CD4-positive, alpha-beta T cell treated with Interleukin-15 for 4 hours (primary cell): ENCODE data around the gene CYFIP2.
"Not testable (repeated sequence)": the region's sequence is repeated elsewhere in the genome, so short reads cannot be mapped to it uniquely, and the experiment has no call there.

Experiments
- DNase-seq: peaks from one replicate; pipeline ENCODE4 v3.0.0-alpha.2; 2020; ENCODE audit warnings: low spot score

Gene CYFIP2

GRCh38 chr5:157265714-157266285, at the start of gene CYFIP2:
TSS of gene CYFIP2 (plus strand) at chr5:157266123. CDS start at chr5:157285362, 19,239 bp downstream.
- peak; percentile 84 for DNase-seq

DNA sequence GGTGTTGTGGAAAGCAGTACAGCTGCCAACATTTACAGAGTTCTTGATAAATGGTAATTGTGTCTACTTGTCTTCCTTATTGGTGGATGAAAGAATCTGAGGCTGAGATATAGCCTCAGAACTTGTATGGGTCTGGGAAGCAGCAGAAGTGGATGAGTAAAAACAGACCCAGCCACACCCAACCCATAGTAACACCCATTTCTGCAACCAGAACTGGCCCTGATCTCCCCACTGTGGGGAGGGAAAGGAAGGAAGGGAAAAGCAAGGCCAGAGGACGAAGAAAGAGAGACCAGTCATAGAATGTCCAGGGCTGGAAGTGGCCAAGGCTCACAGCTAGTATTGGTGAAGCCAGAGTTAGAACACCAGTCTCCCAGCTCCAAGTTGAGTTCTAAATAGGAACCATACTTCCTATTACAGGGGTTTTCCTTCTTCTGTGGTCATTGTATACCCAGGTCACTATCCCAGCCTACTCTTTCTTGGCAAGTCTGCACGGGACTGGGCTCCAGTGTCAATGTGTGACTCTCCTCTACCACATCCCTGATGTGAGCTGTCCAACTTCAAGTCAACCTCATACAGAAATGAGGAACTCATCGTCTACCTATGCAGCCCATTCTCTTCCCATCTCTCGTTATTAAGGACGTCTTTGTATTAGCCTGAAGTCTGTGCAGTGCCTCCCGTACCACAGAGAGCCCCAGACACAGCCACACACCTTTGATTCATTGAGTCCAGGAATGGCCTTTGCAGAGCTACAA, 49.4 kb upstream of the CYFIP2 start:
- no peak for DNase-seq

DNA sequence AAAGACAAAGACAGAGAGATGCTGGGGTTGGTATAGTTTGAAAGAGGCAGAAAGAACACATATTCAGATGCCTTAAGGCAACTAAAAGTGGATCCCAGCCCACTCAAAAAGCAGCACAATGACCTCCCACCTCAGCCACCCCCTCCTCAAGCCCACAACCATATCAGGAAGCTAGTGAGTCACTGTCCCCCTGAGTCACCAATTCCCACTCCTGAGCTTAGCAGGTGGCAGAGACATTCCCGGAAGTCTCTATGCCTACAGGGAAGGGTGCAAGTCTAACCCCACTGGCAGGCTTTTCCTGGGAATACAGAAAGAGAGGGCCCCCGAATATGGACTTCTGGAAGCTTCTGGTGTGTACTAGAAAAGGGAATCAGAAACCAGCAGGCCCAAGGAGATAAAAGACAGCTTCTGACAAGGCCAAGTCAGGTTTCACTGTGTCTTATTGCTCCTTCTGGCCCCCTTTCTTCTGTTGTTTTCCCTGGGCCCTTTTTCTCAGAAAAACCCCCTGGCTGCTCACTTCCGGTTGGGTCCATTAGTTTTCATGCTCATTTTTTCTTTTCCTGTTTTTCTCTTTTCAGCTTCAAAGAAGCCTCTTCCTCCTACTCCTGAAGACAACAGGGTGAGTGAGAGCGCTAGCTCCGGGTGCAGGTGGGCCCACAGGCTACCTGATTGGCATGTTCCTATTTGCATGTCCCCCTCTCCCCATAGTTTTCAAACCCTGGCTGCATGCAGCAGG, 48.5 kb upstream of the CYFIP2 start:
- DNase-seq, result peak; percentile 72

DNA sequence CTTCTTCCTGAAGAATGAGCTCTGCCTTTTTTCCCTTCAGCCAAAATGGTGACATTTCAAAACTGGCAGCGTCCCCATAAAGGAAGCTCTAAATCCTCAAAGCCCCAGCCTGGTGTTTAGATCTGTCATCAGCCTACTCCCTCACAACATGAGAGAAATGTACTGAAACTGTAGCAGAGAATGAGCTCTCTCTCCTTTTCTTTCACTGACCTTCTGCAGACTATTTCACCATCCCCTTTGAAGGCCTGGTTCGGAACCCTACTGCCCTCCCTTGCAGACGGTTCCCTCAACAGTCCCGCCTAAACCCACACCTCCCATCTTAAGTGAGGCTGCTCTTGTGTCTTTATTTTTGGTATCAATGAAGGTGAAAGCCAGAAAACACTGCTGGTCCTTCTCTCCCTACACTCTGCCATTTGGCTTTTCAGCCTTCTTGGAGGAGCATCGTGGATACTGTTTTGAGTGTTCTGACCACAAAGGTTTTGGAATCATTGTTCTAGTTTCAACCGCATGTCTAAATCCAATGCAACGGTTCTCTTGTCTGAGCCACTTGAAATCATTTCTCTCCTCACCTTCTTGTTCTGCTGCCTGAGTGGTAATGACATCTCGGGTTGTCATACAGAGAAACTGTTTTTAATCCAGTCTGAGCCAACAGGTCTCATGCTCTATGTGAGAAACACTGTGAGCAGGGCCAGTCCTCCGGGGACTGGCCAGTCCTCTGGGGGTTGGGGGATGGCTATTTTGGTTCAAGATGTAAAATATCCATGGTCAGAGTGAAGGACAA, 46.2 kb upstream of the CYFIP2 start:
- DNase-seq, result no peak

- no peak for DNase-seq
Measured at GRCh38 chr5:157221959-157222358, 44.0 kb upstream of the CYFIP2 start.

GRCh38 chr5:157222506-157223230, 43.3 kb upstream of the CYFIP2 start:
- DNase-seq, result peak; percentile 89

- DNase-seq, result no peak
Measured at GRCh38 chr5:157225469-157226422, 40.2 kb upstream of the CYFIP2 start.

DNA sequence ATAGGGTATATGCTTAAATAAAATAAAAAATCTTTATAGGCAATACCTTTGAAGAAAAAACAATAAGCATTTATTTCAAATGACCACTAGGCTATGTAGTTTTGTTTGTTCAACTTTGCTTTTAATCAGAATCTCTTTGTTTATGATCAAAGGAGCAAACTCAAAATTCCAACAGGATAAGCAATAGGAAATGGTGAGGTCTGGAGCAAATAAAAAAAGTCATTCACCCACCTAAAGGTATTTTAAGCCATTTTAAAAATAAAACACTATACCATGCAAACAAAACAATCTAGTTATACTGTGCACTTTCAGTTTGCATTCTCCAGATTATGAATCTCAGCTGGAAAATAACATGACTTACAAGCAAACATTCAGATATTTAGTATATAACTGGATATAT, 35.3 kb upstream of the CYFIP2 start:
- DNase-seq, result no peak

DNA sequence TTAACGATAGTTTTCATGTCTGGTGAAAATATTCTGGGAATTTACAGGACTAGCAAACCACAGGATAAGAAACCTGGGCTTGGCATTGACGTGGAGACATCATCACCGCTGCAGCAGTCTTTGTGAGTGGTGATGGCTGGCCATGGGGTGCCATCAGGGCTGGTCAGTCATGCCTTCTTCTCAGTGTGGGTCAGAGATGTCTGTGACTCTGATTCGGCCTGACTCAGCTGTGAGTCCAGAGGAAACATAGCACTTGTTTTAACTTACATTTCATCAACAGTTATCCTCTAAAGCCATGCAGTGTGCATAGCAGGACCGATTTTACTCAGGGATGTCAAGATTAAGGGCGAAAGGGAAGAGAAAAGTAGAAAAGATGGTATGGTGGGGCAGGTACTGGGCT, 33.2 kb upstream of the CYFIP2 start:
- DNase-seq, result no peak

DNA sequence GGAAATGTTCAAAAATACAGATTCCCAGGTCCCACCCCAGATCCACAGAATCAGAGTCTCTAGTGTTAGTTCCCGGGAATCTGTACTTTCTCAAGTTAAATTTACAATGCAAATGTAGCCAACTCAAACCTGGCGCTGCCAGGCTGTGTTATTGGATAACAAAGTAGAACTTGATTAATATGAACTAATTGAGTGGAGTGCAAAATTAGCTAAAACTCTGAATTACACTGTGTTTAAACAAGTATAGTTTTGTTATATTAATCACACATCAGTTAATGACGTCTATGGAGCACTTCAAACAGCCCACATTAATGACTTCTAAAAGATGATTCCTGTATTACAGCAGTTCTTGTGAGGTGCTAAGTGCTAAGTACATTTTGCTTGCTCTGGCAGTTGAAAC, 32.4 kb upstream of the CYFIP2 start:
- DNase-seq, result peak; percentile 51

DNA sequence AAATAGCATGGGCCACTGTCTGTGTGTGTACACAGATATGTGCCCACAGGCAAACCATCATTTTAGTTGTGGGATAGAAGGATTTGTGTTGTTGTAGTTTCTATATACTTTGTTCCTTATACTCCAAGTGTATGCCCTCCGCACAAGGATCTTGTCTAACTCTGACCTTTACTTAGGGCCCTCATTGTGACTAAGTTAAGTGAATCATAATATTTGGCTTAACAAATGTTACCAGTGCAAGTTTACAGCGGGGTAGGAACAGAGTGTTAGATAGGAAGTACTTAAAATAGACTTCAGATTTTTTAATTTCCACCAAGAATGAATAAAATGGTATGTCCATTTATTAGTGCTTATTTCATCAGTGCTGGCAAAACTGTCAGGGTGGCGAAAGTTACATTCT, 29.5 kb upstream of the CYFIP2 start:
- DNase-seq, result no peak

- no peak for DNase-seq
Measured at GRCh38 chr5:157241483-157241882, 24.4 kb upstream of the CYFIP2 start.

GRCh38 chr5:157244704-157245103, 21.2 kb upstream of the CYFIP2 start:
- DNase-seq, result not testable (repeated sequence)

DNA sequence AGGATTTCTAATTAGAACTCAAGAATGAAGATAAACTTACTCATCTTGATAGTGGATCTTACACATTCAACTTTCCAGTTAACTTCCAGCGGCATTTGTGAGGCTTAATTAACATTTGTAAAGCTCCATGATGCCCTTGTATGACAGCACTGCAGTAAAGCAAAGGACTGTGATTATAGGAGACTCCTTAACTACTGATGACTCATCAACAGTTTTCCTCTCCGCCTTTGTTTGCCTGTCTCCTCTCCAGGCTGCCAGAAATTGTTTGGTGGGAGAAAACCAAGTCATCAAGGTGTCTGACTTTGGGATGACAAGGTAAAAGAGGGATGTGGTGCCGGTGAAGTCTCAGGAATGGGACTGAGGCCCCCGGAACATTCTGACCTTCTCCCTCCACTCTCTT, 20.4 kb upstream of the CYFIP2 start:
- no peak for DNase-seq

GRCh38 chr5:157245886-157246285, 20.0 kb upstream of the CYFIP2 start:
- DNase-seq, result no peak

DNA sequence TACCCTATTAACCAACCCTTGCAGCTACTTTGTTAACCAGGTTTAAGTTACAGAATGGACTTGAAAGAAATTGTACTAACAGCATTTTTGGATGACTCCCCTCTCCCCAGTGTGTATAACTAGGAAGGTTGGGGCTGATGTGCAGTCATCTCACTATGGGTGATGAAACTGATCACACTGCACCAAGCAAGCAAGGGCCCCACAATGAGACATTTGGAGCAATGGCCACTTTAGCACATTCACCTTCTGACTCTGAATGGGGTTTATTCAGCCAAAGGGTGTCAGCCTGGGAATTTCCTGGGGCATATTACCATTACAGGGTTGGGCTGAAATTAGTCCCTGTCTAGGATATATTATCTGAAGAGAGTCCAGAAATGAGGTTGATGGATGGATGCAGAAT, 18.7 kb upstream of the CYFIP2 start:
- DNase-seq, result no peak

- peak; percentile 75 for DNase-seq
Measured at GRCh38 chr5:157248821-157249470, 17.0 kb upstream of the CYFIP2 start.

DNA sequence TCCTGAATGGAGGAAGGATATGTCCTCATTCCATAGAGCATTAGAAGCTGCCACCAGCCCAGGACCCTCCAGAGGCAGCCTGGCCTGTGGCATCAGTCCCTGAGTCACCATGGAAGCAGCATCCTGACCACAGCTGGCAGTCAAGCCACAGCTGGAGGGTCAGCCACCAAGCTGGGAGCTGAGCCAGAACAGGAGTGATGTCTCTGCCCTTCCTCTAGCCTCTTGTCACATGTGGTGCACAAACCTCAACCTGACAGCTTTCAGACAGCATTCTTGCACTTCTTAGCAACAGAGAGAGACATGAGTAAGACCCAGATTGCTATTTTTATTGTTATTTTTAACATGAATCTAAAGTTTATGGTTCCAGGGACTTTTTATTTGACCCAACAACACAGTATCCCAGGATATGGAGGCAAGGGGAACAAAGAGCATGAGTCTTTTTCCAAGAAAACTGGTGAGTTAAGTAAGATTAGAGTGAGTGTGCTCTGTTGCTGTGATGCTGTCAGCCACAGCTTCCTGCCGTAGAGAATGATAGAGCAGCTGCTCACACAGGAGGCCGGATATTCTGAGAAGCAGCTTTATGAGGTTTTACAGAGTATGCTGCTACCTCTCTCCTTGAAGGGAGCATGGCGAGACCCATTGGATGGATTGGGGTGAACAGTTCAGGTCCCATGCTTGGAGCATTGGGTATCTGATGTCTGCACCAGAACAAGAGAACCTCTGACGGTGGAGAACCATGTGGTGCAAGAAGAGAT, 13.0 kb upstream of the CYFIP2 start:
- DNase-seq, result peak; percentile 92

DNA sequence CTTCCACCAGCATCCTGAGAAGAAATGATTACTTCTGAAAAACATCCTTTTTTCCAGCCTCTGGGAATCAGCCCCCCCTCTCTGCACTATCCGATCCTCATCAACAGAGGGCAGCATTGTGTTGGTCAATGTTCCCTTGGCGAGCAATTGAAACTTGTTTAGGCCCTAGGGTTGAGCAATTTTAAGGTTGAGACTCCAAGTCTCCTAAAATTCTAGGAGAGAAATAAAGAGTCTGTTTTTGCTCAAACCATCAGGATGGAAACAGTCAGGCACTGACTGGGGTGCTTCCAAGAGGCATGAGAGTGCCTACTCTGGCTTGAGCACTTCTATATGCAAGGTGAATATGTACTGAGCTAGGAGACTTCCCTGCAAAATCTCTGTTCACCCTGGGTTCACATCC, 12.4 kb upstream of the CYFIP2 start:
- no peak for DNase-seq
